Aorta (tissue), 5 donors: Measurements from ENCODE around the gene CDK5RAP2. TPM values are rescaled to one million over a fixed set of nuclear protein-coding genes. Genes with fewer than 3 reads are reported as not detected.

Source experiments
- ATAC-seq: fragments of 200-7000 bp; cut with Tn5 transposase; one replicate; pipeline ENCODE4 v1.9.1; 2022; ENCODE audit warnings: moderate library complexity; ENCODE audit not compliant: low FRiP score
- DNase-seq, 2 donors: peaks; one replicate each; pipeline ENCODE4 v3.0.0-alpha.2; 2020
- H3K27ac ChIP-seq, 2 donors: one replicate each; pipeline ENCODE4 v1.5.1; 2013; ENCODE audit warnings: low read length in 2 of 2, mild to moderate bottlenecking in 2 of 2, moderate library complexity in 2 of 2, control low read depth in 1 of 2, inconsistent platforms in 1 of 2, low read depth in 1 of 2
- H3K27me3 ChIP-seq, 2 donors: one replicate each; pipeline ENCODE4 v1.6.1; 2013; ENCODE audit warnings: control low read depth in 1 of 2, low read length in 1 of 2, mild to moderate bottlenecking in 1 of 2, moderate library complexity in 1 of 2; ENCODE audit not compliant: insufficient read depth in 2 of 2, control insufficient read depth in 1 of 2
- H3K36me3 ChIP-seq, 2 donors: one replicate each; pipeline ENCODE4 v1.6.1; 2013; ENCODE audit warnings: control low read depth in 1 of 2, low read length in 1 of 2, mild to moderate bottlenecking in 1 of 2; ENCODE audit not compliant: insufficient read depth in 2 of 2, control insufficient read depth in 1 of 2
- H3K4me1 ChIP-seq, 2 donors: one replicate each; pipeline ENCODE4 v1.6.1; 2013; ENCODE audit warnings: low read length in 2 of 2, control low read depth in 1 of 2, mild to moderate bottlenecking in 1 of 2, moderate library complexity in 1 of 2; ENCODE audit not compliant: insufficient read depth in 2 of 2, control insufficient read depth in 1 of 2
- H3K4me3 ChIP-seq, 2 donors: one replicate each; pipeline ENCODE4 v1.5.1; 2013; ENCODE audit warnings: low read length in 2 of 2, control low read depth in 1 of 2, mild to moderate bottlenecking in 1 of 2
- H3K9me3 ChIP-seq: one replicate; pipeline ENCODE4 v1.6.1; 2013; ENCODE audit warnings: mild to moderate bottlenecking, low read length; ENCODE audit not compliant: control insufficient read depth
- WGBS, 2 donors: extraction: QIAGEN DNeasy Blood & Tissue Kit; methylation state at CpG; one replicate each; pipeline ENCODE4 v1.1.7; 2013; 5-methylcytosine and 5-hydroxymethylcytosine counted together
- intact Hi-C, 2 donors: fragments of 100-400 bp; cut with DNase I; formaldehyde crosslinking; loops; one replicate each; pipeline versions ENCODE4 v1.14.2 to v1.15.0; 2022
- polyA plus RNA-seq, 2 donors: library from polyadenylated mRNA; stranded (reverse); fragments of 200-250 nt; gene quantifications; one replicate each; pipeline ENCODE4 v1.2.3, GENCODE V29; 2013
- total RNA-seq, 2 donors: library from RNA; stranded (reverse); fragmentation: NEBNext Ultra II Directional; extraction: Animal tissue kit (Norgen Biotek cat#: 25700); gene quantifications; one replicate each; pipeline ENCODE4 v1.2.1, GENCODE V29; 2021
- donor health status: healthy with polysubstance abuse.
- donor health status: Bipolar disorder and iron deficiency.
- donor health status: DM: no; HTN: no; CAD: no.
- donor health status: DM: no; HTN: no; CAD: no.
- donor health status: DM: yes; HTN: yes; CAD: no.

Gene CDK5RAP2
- total and polyA plus RNA-seq, 4 donors: 37.1 to 106 (median 66.3) TPM

- H3K9me3 ChIP-seq: no peaks in the 10 kb centered on the region
- intact Hi-C loops: no loop called here
- H3K4me3 ChIP-seq: no peak overlapping the region
- H3K36me3 ChIP-seq: peaks cover 7 to 12% of the 10 kb centered on the region in 2 donors
- 93 to 94% methylated on average over 13 of the region's 13 CpGs for WGBS, 2 donors
- no peaks in the 10 kb centered on the region for H3K4me1 ChIP-seq
- DNase-seq: no peak
- peak; percentile 27 for ATAC-seq
- no peak overlapping the region for H3K27ac ChIP-seq
- H3K27me3 ChIP-seq: no peaks in the 10 kb centered on the region
Observed at GRCh38 chr9:120402741-120403542, 177.0 kb downstream of the CDK5RAP2 start.

DNA sequence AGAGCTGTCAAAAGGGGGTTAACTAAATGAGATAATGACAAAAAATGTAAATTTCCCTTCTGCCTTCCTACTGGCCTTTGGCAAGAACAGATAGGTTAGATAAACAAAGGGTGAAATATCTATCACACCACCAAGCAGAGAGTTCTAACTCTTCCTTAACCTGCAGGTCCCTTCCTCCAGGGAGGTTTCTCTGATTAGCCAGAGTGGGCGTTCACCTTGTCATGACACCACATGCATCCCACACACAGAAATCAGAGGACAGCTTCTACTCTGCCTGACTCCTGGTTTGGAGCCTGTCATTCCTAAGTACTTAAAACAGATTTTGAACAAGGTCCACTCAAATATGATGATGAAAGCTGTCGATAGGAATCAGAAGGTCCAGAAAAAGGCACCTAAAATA lies 180.0 kb downstream of the CDK5RAP2 start:
- Histone ChIP-seq H3K36me3 (peaks cover 8 to 9% of the 10 kb centered on the region in 2 donors), H3K27me3 (no peaks in the 10 kb centered on the region), H3K9me3 (no peaks in the 10 kb centered on the region), H3K4me1 (no peaks in the 10 kb centered on the region), H3K4me3 (no peak overlapping the region), H3K27ac (no peak overlapping the region)
- ATAC-seq: no peak
- WGBS, 2 donors: 95 to 97% methylated on average over 2 of the region's 2 CpGs
- no peak for DNase-seq
- intact Hi-C loops: no loop called here

GRCh38 chr9:120398286-120398685 lies 181.7 kb downstream of the CDK5RAP2 start:
- Histone ChIP-seq H3K4me3 (no peak overlapping the region), H3K27me3 (no peaks in the 10 kb centered on the region), H3K27ac (no peak overlapping the region), H3K36me3 (peaks cover 8 to 9% of the 10 kb centered on the region in 2 donors), H3K9me3 (no peaks in the 10 kb centered on the region), H3K4me1 (peaks cover 0 to 3% of the 10 kb centered on the region in 2 donors)
- ATAC-seq (no peak), DNase-seq (no peak)
- intact Hi-C loops: no loop called here

DNA sequence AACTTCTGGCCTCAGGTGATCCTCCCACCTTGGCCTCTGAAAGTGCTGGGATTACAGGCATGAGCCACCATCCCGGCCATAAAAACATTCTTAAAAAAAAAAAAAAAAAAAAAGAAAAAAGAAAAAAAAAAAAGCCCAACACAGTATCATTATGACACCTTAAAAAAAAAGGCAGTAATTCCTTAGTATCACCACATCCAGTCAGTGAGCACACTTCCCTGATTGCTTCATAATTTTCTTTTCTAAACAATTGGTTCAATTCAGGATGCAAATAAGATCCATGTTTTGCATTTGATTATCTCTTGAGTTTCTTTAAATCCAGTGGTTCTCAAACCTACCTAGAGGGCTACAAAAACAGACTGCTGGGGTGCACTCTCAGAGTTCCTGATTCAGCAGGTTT lies 182.5 kb downstream of the CDK5RAP2 start:
- peaks cover 8 to 9% of the 10 kb centered on the region in 2 donors for H3K36me3 ChIP-seq
- ATAC-seq (no peak), DNase-seq (no peak)
- 69 to 93% methylated on average over 1 of the region's 1 CpG for WGBS, 2 donors
- no peaks in the 10 kb centered on the region for H3K9me3 ChIP-seq
- no peak overlapping the region for H3K4me3 ChIP-seq
- intact Hi-C loops: no loop called here
- H3K27me3 ChIP-seq: no peaks in the 10 kb centered on the region
- H3K4me1 ChIP-seq: peaks cover 0 to 3% of the 10 kb centered on the region in 2 donors
- no peak overlapping the region for H3K27ac ChIP-seq

DNA sequence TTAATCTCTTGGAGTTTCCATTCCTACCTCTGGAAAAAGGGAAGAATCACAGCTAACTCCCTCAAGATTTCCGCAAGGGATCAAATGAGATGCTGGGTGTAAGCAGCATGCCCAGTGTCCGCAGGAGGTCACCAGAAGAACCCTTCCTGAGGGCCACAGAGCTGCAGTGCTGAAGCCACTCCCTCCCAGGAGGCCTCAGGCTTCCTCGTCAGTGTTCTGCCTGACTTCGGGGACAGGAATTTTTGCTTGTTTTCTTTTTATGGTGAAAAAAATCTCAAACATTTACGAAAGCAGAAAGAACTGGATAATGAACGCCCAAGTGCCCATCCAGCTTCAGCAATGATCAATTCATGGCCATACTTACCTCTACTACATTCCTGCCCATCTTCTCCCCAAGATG lies 183.0 kb downstream of the CDK5RAP2 start:
- Histone ChIP-seq H3K27ac (no peak overlapping the region), H3K4me3 (no peak overlapping the region), H3K9me3 (no peaks in the 10 kb centered on the region), H3K4me1 (peaks cover 0 to 3% of the 10 kb centered on the region in 2 donors), H3K36me3 (peaks cover 8 to 9% of the 10 kb centered on the region in 2 donors), H3K27me3 (no peaks in the 10 kb centered on the region)
- no peak for DNase-seq
- intact Hi-C loops: no loop called here
- no peak for ATAC-seq
- WGBS, 2 donors: 58 to 62% methylated on average over 6 of the region's 6 CpGs

DNA sequence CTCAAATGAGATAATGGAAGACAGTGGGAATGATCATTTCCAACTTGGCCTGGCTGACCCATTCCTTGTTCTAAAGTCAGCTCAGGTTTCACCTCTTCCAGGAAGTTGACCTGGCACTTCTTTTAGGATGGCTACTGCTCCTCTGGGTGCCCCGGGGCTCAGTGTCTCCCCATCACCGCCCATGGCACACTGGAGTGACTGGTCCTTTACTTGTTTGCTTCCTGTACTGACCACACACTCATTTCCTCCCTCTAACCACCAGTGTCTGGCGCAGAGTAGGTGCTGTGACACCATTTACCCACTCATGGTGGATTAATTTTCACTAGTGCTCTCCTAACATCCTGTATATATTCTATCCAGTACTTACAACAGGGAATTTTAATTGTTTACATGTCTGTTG lies 183.5 kb downstream of the CDK5RAP2 start:
- no peak for ATAC-seq
- intact Hi-C loops: no loop called here
- Histone ChIP-seq H3K4me1 (peaks cover 0 to 3% of the 10 kb centered on the region in 2 donors), H3K27me3 (no peaks in the 10 kb centered on the region), H3K9me3 (no peaks in the 10 kb centered on the region), H3K4me3 (no peak overlapping the region), H3K27ac (no peak overlapping the region), H3K36me3 (peaks cover 8 to 11% of the 10 kb centered on the region in 2 donors)
- 95 to 96% methylated on average over 3 of the region's 3 CpGs for WGBS, 2 donors
- DNase-seq: no peak

DNA sequence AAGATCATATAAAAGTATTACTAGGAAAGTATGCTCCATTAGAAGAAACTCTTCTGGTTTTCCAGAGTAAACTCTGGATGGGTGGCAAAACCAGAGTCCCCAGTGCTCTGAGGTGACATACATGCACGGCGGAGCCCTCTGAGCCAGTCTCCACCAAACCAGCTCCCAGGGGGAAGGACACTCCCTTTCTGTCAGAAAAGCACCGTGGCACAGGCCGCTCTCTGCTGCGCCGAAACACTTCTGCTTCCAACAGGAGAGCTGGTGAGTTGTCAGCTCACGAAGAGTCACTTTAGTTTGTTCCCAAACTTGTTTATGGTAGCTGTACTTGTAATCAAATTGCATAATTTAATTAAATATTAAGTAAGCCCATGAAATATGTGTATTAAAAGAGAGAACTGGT lies 184.6 kb downstream of the CDK5RAP2 start:
- H3K27me3 ChIP-seq: no peaks in the 10 kb centered on the region
- DNase-seq (no peak), ATAC-seq (no peak)

GRCh38 chr9:120394058-120394669 lies 185.8 kb downstream of the CDK5RAP2 start:
- DNase-seq: no peak
- intact Hi-C loops: no loop called here
- WGBS, 2 donors: 71 to 77% methylated on average over 13 of the region's 13 CpGs

More for the DNA sequence above, 184.6 kb downstream of the CDK5RAP2 start:
- H3K4me3 ChIP-seq: no peak overlapping the region
- H3K4me1 ChIP-seq: peaks cover 0 to 3% of the 10 kb centered on the region in 2 donors
- peaks cover 6 to 8% of the 10 kb centered on the region in 2 donors for H3K36me3 ChIP-seq
- 95 to 97% methylated on average over 7 of the region's 7 CpGs for WGBS, 2 donors
- H3K9me3 ChIP-seq: no peaks in the 10 kb centered on the region
- no peak overlapping the region for H3K27ac ChIP-seq
- intact Hi-C loops: no loop called here

More at GRCh38 chr9:120394058-120394669, 185.8 kb downstream of the CDK5RAP2 start:
- H3K9me3 ChIP-seq: no peaks in the 10 kb centered on the region
- no peak overlapping the region for H3K4me3 ChIP-seq
- H3K36me3 ChIP-seq: peaks cover 2 to 8% of the 10 kb centered on the region in 2 donors
- peaks cover 0 to 3% of the 10 kb centered on the region in 2 donors for H3K4me1 ChIP-seq
- H3K27ac ChIP-seq: no peak overlapping the region
- H3K27me3 ChIP-seq: no peaks in the 10 kb centered on the region
- ATAC-seq: no peak
